SIG-M5 treated with dmso at 0.1 percent for 504 hours (cell line): Measurements from ENCODE around the gene DPF3.

Experiments used
- DNase-seq: peaks from one replicate; lab custom pipeline; 2025; ENCODE audit not compliant: unreplicated experiment; lab: John Stamatoyannopoulos, UW

Gene DPF3

DNA sequence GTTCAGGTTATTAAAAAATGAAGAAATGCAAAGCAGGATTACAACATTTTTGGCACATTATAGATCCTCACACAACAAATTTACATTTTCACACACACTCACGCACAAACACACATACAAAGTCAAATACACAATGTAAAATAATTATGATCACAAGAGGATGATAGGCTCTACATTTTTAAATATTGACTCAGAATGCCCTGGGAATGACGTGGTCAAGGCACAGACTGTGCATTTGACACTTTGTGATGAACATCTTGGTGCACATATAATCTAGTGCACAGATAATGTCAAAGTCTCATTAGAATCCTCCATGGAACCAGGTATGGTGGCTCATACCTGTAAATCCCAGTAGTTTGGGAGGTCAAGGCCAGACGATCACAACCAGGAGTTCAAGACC, 49.4 kb downstream of the DPF3 start:
- DNase-seq: no peak

GRCh38 chr14:72839753-72840607, 53.9 kb downstream of the DPF3 start:
- no peak for DNase-seq

DNA sequence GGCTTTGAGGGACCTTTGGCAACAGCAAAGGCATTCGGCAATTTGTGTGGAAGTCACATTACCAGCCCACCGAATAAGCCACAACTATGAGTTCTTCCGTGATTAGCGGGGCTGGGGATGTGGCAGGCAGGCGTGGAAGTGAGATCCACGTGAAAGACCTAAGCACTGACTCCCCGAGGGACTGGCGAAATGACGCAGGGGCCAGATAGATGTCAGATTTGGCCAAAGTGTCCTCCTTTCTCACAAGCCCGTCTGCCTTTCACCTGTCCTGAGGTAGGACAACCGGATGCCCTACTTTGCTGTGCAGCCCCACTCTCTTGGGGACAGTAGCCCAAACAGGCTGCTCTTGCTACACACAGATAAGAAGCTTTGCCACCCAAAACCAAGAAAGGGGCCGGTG, 54.5 kb downstream of the DPF3 start:
- no peak for DNase-seq

GRCh38 chr14:72836085-72836484, 57.8 kb downstream of the DPF3 start:
- no peak for DNase-seq

- no peak for DNase-seq
Observed at GRCh38 chr14:72833174-72833573, 60.7 kb downstream of the DPF3 start.

DNA sequence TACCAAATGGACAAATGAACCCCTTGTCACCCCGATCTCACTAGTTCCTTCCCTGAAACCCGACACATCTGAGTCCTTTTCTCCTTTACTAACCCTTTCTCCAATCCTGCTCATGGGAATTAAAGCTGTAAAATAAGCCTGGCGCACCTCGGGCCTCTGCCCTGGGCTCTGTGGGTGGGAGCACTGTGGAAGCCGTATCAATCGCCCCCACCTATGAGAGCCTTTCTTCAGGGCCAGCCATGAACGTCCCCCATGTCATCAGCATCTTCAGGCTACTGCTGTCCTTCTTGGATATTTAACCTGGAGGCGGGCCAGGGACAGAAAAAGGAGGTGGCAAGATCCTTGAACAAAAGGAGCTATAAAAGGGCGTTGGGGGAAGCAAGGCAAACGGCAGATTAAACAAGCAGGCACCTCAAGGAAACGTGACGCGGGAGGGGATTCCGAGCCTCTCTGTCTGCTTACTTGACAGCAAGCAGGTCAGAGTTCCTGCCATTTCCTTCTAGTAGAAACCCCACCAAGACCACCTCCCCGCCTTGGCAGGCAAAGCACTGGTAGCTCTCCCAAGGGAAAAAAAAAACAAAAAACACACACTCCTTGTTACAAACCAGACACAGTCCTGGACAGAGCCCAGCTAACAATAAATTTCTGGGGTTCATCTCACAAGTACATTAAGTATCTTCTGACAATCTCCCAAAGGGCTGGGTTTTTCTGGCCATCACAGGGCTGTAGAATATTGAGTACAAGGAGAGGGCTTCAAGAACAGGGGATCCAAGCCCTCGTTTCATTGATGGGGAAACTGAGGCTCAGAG, 62.9 kb downstream of the DPF3 start:
- DNase-seq: no peak

DNA sequence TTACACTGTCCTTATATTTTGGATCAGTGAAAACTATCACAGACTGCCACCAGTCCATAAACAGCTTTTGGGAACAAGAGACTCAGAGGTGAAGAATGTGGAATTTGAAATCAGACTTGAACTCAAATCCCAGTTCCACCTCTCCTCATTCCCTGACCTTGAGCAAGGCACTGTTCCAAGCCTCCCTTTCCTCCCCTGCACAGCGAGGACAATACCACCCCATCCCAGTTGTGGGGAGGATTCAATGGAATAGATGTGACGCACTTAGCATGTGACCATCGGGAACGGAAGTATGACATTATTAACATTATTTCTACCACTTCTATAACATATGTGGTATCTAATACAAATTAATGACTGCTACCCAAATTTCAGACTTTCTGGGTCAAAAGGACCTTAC, 63.5 kb downstream of the DPF3 start:
- no peak for DNase-seq

DNA sequence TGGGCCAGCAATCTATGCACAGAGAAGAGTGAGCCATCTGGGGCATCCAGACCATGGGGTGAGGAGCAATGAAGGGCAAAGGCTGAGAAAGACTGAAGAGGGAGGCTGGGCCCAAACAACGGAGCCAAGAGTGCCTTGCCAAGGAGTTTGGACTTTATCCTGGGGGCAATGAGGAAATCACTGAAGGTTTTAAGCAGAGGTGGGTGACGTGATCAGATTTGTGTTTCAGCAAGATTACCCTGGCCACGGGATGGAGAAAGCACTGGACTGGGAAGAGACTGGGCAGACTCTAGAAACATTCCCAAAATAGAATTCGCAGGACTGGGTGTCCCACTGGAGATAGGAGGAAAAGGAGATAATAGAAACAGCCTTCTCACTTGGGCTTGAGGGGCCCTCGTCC, 65.3 kb downstream of the DPF3 start:
- no peak for DNase-seq

DNA sequence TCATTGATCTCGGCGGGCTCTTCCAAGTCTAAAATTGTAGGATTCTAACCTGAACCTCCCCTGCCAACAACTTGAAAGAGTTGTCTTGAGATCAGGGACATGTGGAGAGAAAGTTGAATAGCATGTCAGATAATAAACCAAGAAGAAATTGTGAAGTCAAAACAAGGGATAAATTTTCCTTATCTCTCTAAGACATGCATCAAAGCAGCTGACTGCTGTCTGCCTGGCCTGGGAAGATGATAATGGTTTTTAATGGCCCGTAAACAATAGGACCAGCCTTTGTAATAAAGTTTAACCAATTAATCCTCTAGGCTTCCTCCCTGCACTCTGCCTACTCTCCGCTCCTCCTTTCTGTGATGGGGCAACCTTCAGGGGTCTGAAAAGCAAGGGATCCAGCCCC, 67.9 kb downstream of the DPF3 start:
- no peak for DNase-seq

DNA sequence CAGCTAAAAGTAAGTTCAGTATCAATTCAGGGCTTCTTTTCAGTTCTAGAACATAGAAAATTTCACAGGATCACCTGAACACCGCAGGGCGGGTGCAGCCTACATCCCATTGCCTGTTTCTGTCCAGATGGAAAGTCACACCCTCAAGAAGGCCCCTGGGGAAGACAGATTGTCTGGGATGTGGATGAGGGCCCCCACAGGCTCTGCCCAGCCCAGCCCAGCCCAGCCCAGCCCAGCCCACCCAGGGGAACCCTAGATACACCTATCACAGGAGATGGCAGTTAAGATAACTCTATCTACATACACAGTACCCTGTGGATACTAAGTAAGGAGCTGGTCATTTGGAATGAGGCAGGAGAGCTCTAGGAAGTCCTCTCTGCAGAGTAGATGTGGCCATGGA, 68.4 kb downstream of the DPF3 start:
- DNase-seq: no peak

DNA sequence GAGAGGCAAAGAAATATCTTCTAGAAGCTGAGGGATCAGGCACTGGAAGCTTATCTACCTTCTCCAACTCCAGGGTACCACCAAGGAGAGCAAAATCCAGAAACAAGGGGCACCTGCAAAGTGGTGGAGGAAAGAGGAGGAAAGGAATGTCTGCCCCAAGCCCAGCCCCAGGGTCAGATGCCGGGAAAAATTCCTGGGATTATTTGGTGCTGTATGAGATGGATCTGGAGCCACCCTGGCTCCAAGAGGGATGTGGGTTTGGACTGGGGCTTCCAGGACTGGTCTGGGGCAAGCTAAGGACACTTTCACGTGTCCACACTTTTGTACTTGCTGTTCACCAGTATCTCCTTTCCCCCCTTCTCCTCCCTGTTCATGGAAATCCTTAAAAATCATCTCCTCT, 69.8 kb downstream of the DPF3 start:
- no peak for DNase-seq

GRCh38 chr14:72822946-72823611, 70.8 kb downstream of the DPF3 start:
- no peak for DNase-seq

- no peak for DNase-seq
Observed at GRCh38 chr14:72818998-72819397, 74.9 kb downstream of the DPF3 start.

DNA sequence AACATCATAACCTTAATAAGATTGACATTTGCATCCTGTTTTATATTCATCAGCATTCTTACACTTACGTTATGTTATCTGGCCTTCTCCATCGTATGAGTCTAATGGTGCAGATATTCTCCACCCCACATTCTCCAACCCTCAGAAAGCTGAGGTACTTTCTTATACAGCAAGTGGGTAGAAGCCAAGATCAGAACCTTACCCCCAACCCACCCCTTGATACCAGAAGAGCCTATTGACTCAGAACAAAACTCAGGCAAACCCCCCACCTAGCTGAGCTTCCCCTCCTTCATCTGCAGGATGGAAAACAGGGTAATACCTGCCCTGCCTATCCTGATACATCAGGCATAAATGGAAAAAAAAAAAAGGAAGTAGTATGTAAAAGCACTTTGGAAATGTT, 77.6 kb downstream of the DPF3 start:
- DNase-seq: no peak

GRCh38 chr14:72815430-72815829, 78.5 kb downstream of the DPF3 start:
- DNase-seq: no peak

DNA sequence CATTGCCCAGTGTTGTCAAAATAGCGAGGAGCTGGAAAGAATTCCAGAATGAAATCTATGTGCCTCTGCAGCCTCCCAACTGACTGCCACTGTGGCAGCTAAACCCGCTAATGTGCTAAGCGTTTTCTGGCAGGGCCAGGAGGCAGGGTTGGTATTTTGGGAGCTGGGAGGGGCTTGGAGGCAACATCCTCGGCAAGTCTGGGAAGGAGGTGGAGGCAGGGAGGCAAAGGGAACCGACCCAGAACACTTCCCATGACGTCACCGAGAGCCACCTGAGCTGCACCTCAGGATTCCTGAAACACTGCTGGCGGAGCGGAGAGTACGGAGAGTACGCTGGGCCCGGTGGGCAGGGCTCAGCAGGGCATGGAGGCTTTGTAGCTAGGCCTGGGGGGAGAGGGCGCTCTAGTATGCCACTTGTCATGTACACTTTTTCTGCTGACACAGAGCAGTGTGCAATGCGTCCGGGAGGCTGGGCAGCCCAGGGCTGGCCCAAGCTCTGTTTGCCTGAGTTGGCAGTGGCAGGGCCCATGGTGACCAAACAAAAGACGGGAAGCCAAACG, 81.5 kb downstream of the DPF3 start:
- DNase-seq: no peak

DNA sequence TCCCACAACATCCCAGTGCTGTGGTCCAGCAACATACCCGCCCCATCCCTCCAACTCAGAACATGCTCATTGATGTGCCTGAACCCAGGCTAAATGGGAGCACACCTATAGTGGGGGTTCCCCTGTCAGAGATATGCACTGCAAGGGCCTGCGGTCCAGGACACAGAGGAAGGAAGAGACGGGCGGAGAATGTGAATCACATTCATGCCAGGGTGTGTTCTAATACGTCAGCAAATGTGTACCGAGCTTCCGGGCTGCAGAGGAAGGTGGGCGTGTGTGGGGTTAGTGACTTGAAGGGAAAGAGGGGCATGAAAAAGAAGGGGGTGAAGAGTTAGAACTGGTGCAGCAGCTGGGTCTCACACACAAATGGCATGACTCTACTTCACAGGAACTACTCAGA, 83.7 kb downstream of the DPF3 start:
- no peak for DNase-seq

DNA sequence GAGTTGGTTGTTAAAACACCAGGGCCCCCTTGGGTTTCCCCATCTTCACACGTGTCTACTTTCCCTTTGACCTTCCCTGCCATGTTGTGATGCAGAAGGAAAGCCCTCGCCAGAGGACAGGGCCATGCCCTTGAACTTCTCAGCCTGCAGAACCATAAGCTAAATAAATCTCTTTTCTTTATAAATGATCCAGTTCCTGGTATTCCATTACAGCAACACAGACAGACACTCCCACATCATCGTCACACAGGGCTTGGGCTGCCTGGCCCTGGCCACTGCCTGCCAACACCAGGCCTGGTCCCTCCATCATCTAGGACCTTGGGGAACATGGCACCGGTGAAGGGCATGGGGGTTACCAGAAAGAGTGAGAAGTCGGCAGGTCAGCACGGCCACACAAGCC, 84.8 kb downstream of the DPF3 start:
- no peak for DNase-seq

DNA sequence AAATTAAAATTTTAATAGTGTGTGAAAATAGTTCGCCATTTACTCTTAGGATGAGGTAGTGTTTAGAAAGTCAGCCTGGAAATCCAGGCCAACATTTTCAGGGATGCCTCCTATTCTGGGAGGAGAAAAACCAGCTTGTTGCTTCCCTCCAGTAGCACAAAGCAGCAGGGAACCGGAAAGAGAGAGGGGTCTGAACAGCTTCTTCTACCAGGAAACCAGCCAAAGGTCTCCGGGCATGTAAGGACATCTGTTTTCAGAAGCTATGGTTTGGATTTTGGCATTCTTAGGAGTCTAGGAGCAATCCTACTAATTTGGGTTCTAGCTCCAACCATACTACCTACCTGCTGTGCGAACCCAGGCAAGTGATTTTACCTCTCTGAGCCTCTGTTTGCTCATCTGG, 85.3 kb downstream of the DPF3 start:
- no peak for DNase-seq

DNA sequence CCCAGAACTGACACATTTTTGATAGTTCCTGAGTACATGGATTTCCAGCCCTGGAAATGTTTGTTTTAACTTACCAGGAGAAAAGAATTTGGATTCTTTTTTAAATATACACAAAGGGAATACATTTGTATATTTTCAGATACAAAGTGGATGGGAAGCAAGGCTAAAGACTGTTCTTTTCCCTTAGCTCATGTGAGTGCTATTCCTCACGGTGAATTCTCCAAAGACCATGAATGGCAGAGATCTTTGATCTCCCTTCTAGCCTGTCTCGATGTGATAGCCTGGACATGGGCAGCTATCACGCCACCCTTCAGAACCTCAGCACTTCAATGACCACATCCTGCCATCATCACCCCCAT, 91.3 kb downstream of the DPF3 start:
- no peak for DNase-seq

DNA sequence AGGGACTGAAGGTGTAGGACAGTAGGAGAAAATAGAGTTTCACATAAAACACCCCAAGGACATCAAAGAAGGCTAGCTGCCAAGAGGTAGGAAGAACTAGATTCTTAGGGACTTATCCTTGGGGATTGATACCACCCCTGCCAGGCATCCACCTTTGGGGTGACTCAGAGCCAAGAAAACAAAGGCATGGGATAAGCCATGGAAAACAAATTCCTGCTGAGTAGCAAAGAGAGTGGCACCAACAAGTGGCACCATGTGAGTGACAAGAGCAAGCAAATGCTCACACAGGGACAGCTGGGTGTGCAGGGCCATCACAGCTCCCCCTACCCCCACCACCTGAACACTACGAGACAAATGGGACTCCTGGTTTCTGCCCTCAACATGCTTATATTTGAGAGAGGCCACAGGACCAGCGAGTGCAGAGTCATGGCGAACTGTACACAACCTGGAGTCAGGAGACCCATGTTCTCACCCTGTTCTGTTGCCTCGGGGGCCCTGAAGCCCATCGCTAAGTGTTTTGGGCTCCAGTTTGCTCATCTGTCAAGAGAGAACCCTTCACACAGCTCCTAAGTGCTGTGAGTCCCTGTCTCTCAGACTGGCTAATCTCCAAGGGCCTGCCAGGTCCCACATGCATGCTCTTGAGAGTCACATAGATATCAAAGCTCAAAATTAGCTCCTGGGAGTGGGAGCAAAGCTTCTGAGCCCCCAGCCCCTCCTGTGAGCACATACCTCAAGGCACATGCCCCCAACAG, 91.9 kb downstream of the DPF3 start:
- DNase-seq: no peak
